Measurements from ENCODE around the gene BTNL3.

The BTNL3 gene

GRCh38 chr5:181052672-181053487 lies 64.2 kb downstream of the BTNL3 start:
- peak overlapping the region; percentile 53 to 71 for H3K4me3 ChIP-seq (ENCODE audit: insufficient read depth in 1 of 2, low read depth in 1 of 2, low read length in 2 of 2)
- peaks cover 43 to 89% of the 10 kb centered on the region in 2 experiments for H3K27me3 ChIP-seq (ENCODE audit: control insufficient read depth in 1 of 2, insufficient read depth in 1 of 2, low read length in 2 of 2)
- H2BK120ac ChIP-seq (ENCODE audit: low read depth, low read length), result no peak overlapping the region
- no peak overlapping the region for H4K91ac ChIP-seq (ENCODE audit: low read length)
- 28% methylated on average over 80 of the region's 120 CpGs for WGBS
- no peak overlapping the region for H3K9ac ChIP-seq (ENCODE audit: low read length)
- peak overlapping the region in 1 of 2 experiments; percentile 78 for H3K23ac ChIP-seq (ENCODE audit: low read length in 2 of 2)
- peak overlapping the region; percentile 62 for H3K4me2 ChIP-seq (ENCODE audit: low read length, poor library complexity, severe bottlenecking)
- peaks cover 0 to 2% of the 10 kb centered on the region in 2 experiments for H3K36me3 ChIP-seq (ENCODE audit: control insufficient read depth in 1 of 2, insufficient read depth in 2 of 2, low read depth in 1 of 2, low read length in 2 of 2)
- peak overlapping the region; percentile 30 for H2AFZ ChIP-seq (ENCODE audit: low read depth, low read length)
- H2BK15ac ChIP-seq (ENCODE audit: low read depth, poor library complexity, severe bottlenecking), result no peak overlapping the region
- H3K27ac ChIP-seq (ENCODE audit: low read length, poor library complexity, severe bottlenecking), result no peak overlapping the region
- peak overlapping the region in 1 of 2 experiments; percentile 30 for H3K18ac ChIP-seq (ENCODE audit: low read depth in 1 of 2, low read length in 2 of 2)
- H2AK5ac ChIP-seq (ENCODE audit: low read length, severe bottlenecking), result no peak overlapping the region
- no peak overlapping the region for H2BK12ac ChIP-seq (ENCODE audit: low read length in 2 of 2)
- DNase-seq, result no peak
- peaks cover 9% of the 10 kb centered on the region for H3K4me1 ChIP-seq (ENCODE audit: control insufficient read depth, insufficient read depth, low read depth, low read length)
- H3K14ac ChIP-seq (ENCODE audit: low read length in 2 of 2), result no peak overlapping the region
- H3K9me3 ChIP-seq (ENCODE audit: control insufficient read depth, low read length), result no peaks in the 10 kb centered on the region
- no peak overlapping the region for H2BK5ac ChIP-seq (ENCODE audit: low read depth, low read length, poor library complexity, severe bottlenecking)
- no peak overlapping the region for H4K8ac ChIP-seq (ENCODE audit: low read length)
- no peaks in the 10 kb centered on the region for H3K79me1 ChIP-seq (replicated peaks; ENCODE audit: low read length, poor library complexity, severe bottlenecking)
- H3K4ac ChIP-seq (ENCODE audit: low read depth in 1 of 2, low read length in 2 of 2), result no peak overlapping the region

- Histone ChIP-seq H3K79me1 (replicated peaks; ENCODE audit: low read length, poor library complexity, severe bottlenecking) (no peaks in the 10 kb centered on the region), H3K27ac (ENCODE audit: low read length, poor library complexity, severe bottlenecking) (no peak overlapping the region), H2BK120ac (ENCODE audit: low read depth, low read length) (no peak overlapping the region), H2AK5ac (ENCODE audit: low read length, severe bottlenecking) (no peak overlapping the region), H3K4me1 (ENCODE audit: control insufficient read depth, insufficient read depth, low read depth, low read length) (peaks cover 9% of the 10 kb centered on the region), H3K14ac (ENCODE audit: low read length in 2 of 2) (no peak overlapping the region), H3K18ac (ENCODE audit: low read depth in 1 of 2, low read length in 2 of 2) (no peak overlapping the region), H2AFZ (ENCODE audit: low read depth, low read length) (peak overlapping the region; percentile 30), H3K4ac (ENCODE audit: low read depth in 1 of 2, low read length in 2 of 2) (no peak overlapping the region), H3K9me3 (ENCODE audit: control insufficient read depth, low read length) (no peaks in the 10 kb centered on the region), H4K91ac (ENCODE audit: low read length) (no peak overlapping the region), H3K9ac (ENCODE audit: low read length) (no peak overlapping the region), H2BK15ac (ENCODE audit: low read depth, poor library complexity, severe bottlenecking) (no peak overlapping the region), H3K4me3 (ENCODE audit: insufficient read depth in 1 of 2, low read depth in 1 of 2, low read length in 2 of 2) (peak overlapping the region; percentile 53 to 71), H3K4me2 (ENCODE audit: low read length, poor library complexity, severe bottlenecking) (peak overlapping the region; percentile 62), H3K36me3 (ENCODE audit: control insufficient read depth in 1 of 2, insufficient read depth in 2 of 2, low read depth in 1 of 2, low read length in 2 of 2) (peaks cover 0 to 2% of the 10 kb centered on the region in 2 experiments), H2BK12ac (ENCODE audit: low read length in 2 of 2) (no peak overlapping the region), H3K23ac (ENCODE audit: low read length in 2 of 2) (peak overlapping the region in 1 of 2 experiments; percentile 78), H2BK5ac (ENCODE audit: low read depth, low read length, poor library complexity, severe bottlenecking) (no peak overlapping the region), H4K8ac (ENCODE audit: low read length) (peak overlapping the region; percentile 24), H3K27me3 (ENCODE audit: control insufficient read depth in 1 of 2, insufficient read depth in 1 of 2, low read length in 2 of 2) (peaks cover 43 to 91% of the 10 kb centered on the region in 2 experiments)
- DNase-seq, result no peak
- 39% methylated on average over 45 of the region's 45 CpGs for WGBS
Measured at GRCh38 chr5:181053488-181054121, 65.0 kb downstream of the BTNL3 start.

DNA sequence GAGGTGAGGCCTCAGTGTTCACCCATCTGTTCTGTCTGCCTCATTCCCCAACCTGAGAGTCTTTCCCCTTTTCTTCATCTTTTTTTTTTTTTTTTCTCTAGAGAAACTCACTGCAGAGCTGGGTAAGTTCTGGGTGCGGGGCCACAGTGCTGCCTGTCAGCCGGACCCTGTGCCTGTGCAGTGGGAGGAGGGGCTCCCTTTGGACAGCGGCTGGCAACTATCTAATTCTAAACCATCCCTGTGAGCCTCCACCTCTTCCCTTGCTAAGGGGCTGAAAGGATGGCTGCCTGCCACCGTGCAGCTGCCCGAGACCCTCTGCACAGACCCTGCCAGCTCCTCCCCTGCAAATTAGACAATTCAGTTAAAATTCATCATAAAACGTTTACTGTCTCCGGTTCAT lies 65.5 kb downstream of the BTNL3 start:
- H2AFZ ChIP-seq (ENCODE audit: low read depth, low read length), result no peak overlapping the region
- H3K36me3 ChIP-seq (ENCODE audit: control insufficient read depth in 1 of 2, insufficient read depth in 2 of 2, low read depth in 1 of 2, low read length in 2 of 2), result peaks cover 0 to 2% of the 10 kb centered on the region in 2 experiments
- H2AK5ac ChIP-seq (ENCODE audit: low read length, severe bottlenecking), result no peak overlapping the region
- 41% methylated on average over 7 of the region's 7 CpGs for WGBS
- no peak overlapping the region for H3K4me2 ChIP-seq (ENCODE audit: low read length, poor library complexity, severe bottlenecking)
- no peaks in the 10 kb centered on the region for H3K79me1 ChIP-seq (replicated peaks; ENCODE audit: low read length, poor library complexity, severe bottlenecking)
- no peak overlapping the region for H3K27ac ChIP-seq (ENCODE audit: low read length, poor library complexity, severe bottlenecking)
- H4K8ac ChIP-seq (ENCODE audit: low read length), result no peak overlapping the region
- no peak overlapping the region for H2BK12ac ChIP-seq (ENCODE audit: low read length in 2 of 2)
- H2BK5ac ChIP-seq (ENCODE audit: low read depth, low read length, poor library complexity, severe bottlenecking), result no peak overlapping the region
- H4K91ac ChIP-seq (ENCODE audit: low read length), result no peak overlapping the region
- no peak overlapping the region for H2BK120ac ChIP-seq (ENCODE audit: low read depth, low read length)
- no peak overlapping the region for H3K23ac ChIP-seq (ENCODE audit: low read length in 2 of 2)
- no peak overlapping the region for H3K9ac ChIP-seq (ENCODE audit: low read length)
- H2BK15ac ChIP-seq (ENCODE audit: low read depth, poor library complexity, severe bottlenecking), result no peak overlapping the region
- no peak overlapping the region for H3K4ac ChIP-seq (ENCODE audit: low read depth in 1 of 2, low read length in 2 of 2)
- no peak overlapping the region for H3K14ac ChIP-seq (ENCODE audit: low read length in 2 of 2)
- no peaks in the 10 kb centered on the region for H3K9me3 ChIP-seq (ENCODE audit: control insufficient read depth, low read length)
- DNase-seq, result no peak
- H3K18ac ChIP-seq (ENCODE audit: low read depth in 1 of 2, low read length in 2 of 2), result no peak overlapping the region
- peaks cover 9% of the 10 kb centered on the region for H3K4me1 ChIP-seq (ENCODE audit: control insufficient read depth, insufficient read depth, low read depth, low read length)
- H3K4me3 ChIP-seq (ENCODE audit: insufficient read depth in 1 of 2, low read depth in 1 of 2, low read length in 2 of 2), result no peak overlapping the region
- peaks cover 43 to 93% of the 10 kb centered on the region in 2 experiments for H3K27me3 ChIP-seq (ENCODE audit: control insufficient read depth in 1 of 2, insufficient read depth in 1 of 2, low read length in 2 of 2)

- Histone ChIP-seq H3K4me2 (ENCODE audit: low read length, poor library complexity, severe bottlenecking) (no peak overlapping the region), H2BK120ac (ENCODE audit: low read depth, low read length) (no peak overlapping the region), H2BK5ac (ENCODE audit: low read depth, low read length, poor library complexity, severe bottlenecking) (no peak overlapping the region), H3K4me3 (ENCODE audit: insufficient read depth in 1 of 2, low read depth in 1 of 2, low read length in 2 of 2) (no peak overlapping the region), H3K18ac (ENCODE audit: low read depth in 1 of 2, low read length in 2 of 2) (no peak overlapping the region), H3K9me3 (ENCODE audit: control insufficient read depth, low read length) (no peaks in the 10 kb centered on the region), H2BK12ac (ENCODE audit: low read length in 2 of 2) (no peak overlapping the region), H3K23ac (ENCODE audit: low read length in 2 of 2) (no peak overlapping the region), H2AFZ (ENCODE audit: low read depth, low read length) (no peak overlapping the region), H3K4me1 (ENCODE audit: control insufficient read depth, insufficient read depth, low read depth, low read length) (peaks cover 9% of the 10 kb centered on the region), H3K9ac (ENCODE audit: low read length) (no peak overlapping the region), H2BK15ac (ENCODE audit: low read depth, poor library complexity, severe bottlenecking) (no peak overlapping the region), H3K36me3 (ENCODE audit: control insufficient read depth in 1 of 2, insufficient read depth in 2 of 2, low read depth in 1 of 2, low read length in 2 of 2) (peaks cover 0 to 2% of the 10 kb centered on the region in 2 experiments), H3K4ac (ENCODE audit: low read depth in 1 of 2, low read length in 2 of 2) (no peak overlapping the region), H3K14ac (ENCODE audit: low read length in 2 of 2) (no peak overlapping the region), H3K27me3 (ENCODE audit: control insufficient read depth in 1 of 2, insufficient read depth in 1 of 2, low read length in 2 of 2) (peaks cover 48 to 93% of the 10 kb centered on the region in 2 experiments), H4K91ac (ENCODE audit: low read length) (no peak overlapping the region), H3K79me1 (replicated peaks; ENCODE audit: low read length, poor library complexity, severe bottlenecking) (no peaks in the 10 kb centered on the region), H2AK5ac (ENCODE audit: low read length, severe bottlenecking) (no peak overlapping the region), H4K8ac (ENCODE audit: low read length) (no peak overlapping the region), H3K27ac (ENCODE audit: low read length, poor library complexity, severe bottlenecking) (no peak overlapping the region)
- DNase-seq, result no peak
- whole genome bisulfite sequencing, result 54% methylated on average over 7 of the region's 7 CpGs
Measured at GRCh38 chr5:181054871-181055459, 66.3 kb downstream of the BTNL3 start.
